OCI-M1 (cell line): ENCODE data around the gene LARP4.

Experiments
- DNase-seq: peaks from one replicate; lab custom pipeline; 2025; lab: John Stamatoyannopoulos, UW

The LARP4 gene

GRCh38 chr12:50527359-50527726 is 126.7 kb downstream of the LARP4 start:
- no peak for DNase-seq

- no peak for DNase-seq
Observed at GRCh38 chr12:50528800-50529199, 128.1 kb downstream of the LARP4 start.

GRCh38 chr12:50529345-50529744 is 128.7 kb downstream of the LARP4 start:
- no peak for DNase-seq
